BJ (cell line): Measurements from ENCODE around the gene SMIM21. TPM values are rescaled to one million over a fixed set of nuclear protein-coding genes. Genes with fewer than 3 reads are reported as not detected.

ENCODE experiments used
- CTCF ChIA-PET: fragments of 350-600 bp; formaldehyde crosslinking; extraction: SDS; loops from one replicate; lab custom pipeline; 2021; ENCODE audit warnings: antibody characterized with exemption, inconsistent platforms; lab: Yijun Ruan, JAX
- POLR2A ChIA-PET: fragments of 300-600 bp; sonication (Branson Sonifier 250); formaldehyde crosslinking; extraction: SDS; loops from one replicate; lab custom pipeline; 2021; ENCODE audit warnings: antibody characterized with exemption; lab: Charles Lee
- DNase-seq: peaks from one replicate; pipeline ENCODE4 v3.0.0-alpha.2; 2011; ENCODE audit warnings: low read depth
- H3K27me3 ChIP-seq: 2 replicates; pipeline ENCODE4 v1.6.0; 2011; ENCODE audit warnings: low read length; ENCODE audit not compliant: control insufficient read depth, insufficient read depth
- H3K36me3 ChIP-seq: 2 replicates; pipeline ENCODE4 v1.5.1; 2011; ENCODE audit warnings: low read length; ENCODE audit not compliant: control insufficient read depth, insufficient read depth
- H3K4me3 ChIP-seq: 2 replicates; pipeline ENCODE4 v1.5.1; 2011; ENCODE audit warnings: low read depth, mild to moderate bottlenecking, control low read depth, low read length
- CTCF ChIP-seq: IDR thresholded peaks from 2 replicates; pipeline ENCODE4 v1.5.1; 2011; ENCODE audit warnings: low read depth, mild to moderate bottlenecking, control low read depth, inconsistent platforms, low read length, moderate library complexity; ENCODE audit not compliant: insufficient read depth
- polyA plus RNA-seq: library from polyadenylated mRNA; depleted of rRNA; stranded (reverse); fragments of >200 nt; gene quantifications from 2 replicates; pipeline ENCODE4 v1.2.3, GENCODE V29; 2011

The SMIM21 gene
- polyA plus RNA-seq, 1 experiment: not detected

- no peaks in the 10 kb centered on the region for H3K36me3 ChIP-seq
- TF ChIP-seq CTCF: no peak
- POLR2A ChIA-PET: no interaction called here
- H3K27me3 ChIP-seq: no peaks in the 10 kb centered on the region; the same call in 1 of the 2 replicates
- CTCF ChIA-PET: no interaction called here
- DNase-seq: no peak
- H3K4me3 ChIP-seq: no peak overlapping the region
These were observed 5.6 kb upstream of the SMIM21 start for GRCh38 chr18:75433098-75433497.

- no peak for TF ChIP-seq CTCF
- Histone ChIP-seq H3K27me3 (no peaks in the 10 kb centered on the region; the same call in none of the 2 replicates), H3K36me3 (no peaks in the 10 kb centered on the region), H3K4me3 (no peak overlapping the region)
- ChIA-PET CTCF (interaction anchor here (0.7 kb wide), 1 partner anchor 12 kb away, joined by 3 read pairs; no protein-coding TSS in a partner anchor), POLR2A (no interaction called here)
- DNase-seq: no peak
These were observed 2.5 kb upstream of the SMIM21 start for GRCh38 chr18:75429975-75430374.

GRCh38 chr18:75428490-75428889, 987 bp upstream of the SMIM21 start:
- H3K36me3 ChIP-seq: no peaks in the 10 kb centered on the region
- DNase-seq: no peak
- POLR2A ChIA-PET: no interaction called here
- no peaks in the 10 kb centered on the region; the same call in 1 of the 2 replicates for H3K27me3 ChIP-seq
- TF ChIP-seq CTCF: no peak
- H3K4me3 ChIP-seq: no peak overlapping the region
- CTCF ChIA-PET: no interaction called here

- no peak overlapping the region for H3K4me3 ChIP-seq
- H3K36me3 ChIP-seq: no peaks in the 10 kb centered on the region
- DNase-seq: no peak
- ChIA-PET CTCF (no interaction called here), POLR2A (no interaction called here)
- H3K27me3 ChIP-seq: no peaks in the 10 kb centered on the region; the same call in 1 of the 2 replicates
- TF ChIP-seq CTCF: no peak
These were observed 5.1 kb downstream of the SMIM21 start for GRCh38 chr18:75422341-75422910.

GRCh38 chr18:75421656-75422055, 5.8 kb downstream of the SMIM21 start:
- no peak for DNase-seq
- no peak for TF ChIP-seq CTCF
- POLR2A ChIA-PET: no interaction called here
- H3K4me3 ChIP-seq: no peak overlapping the region
- no peaks in the 10 kb centered on the region for H3K36me3 ChIP-seq
- no peaks in the 10 kb centered on the region; the same call in 1 of the 2 replicates for H3K27me3 ChIP-seq
- CTCF ChIA-PET: interaction anchor here (0.6 kb wide), 1 partner anchor 30 kb away, joined by 3 read pairs; no protein-coding TSS in a partner anchor
